Adrenal gland (tissue), 12 donors: ENCODE results near the gene GATD1. TPM values are rescaled to one million over a fixed set of nuclear protein-coding genes. Genes with fewer than 3 reads are reported as not detected.

ENCODE experiments used
- DNase-seq, 7 donors: peaks; one replicate each; pipeline ENCODE4 v3.0.0-alpha.2; 2019 to 2020
- H3K27ac ChIP-seq, 5 donors: fragments of 200-600 bp; sonication (generic) in 4 of 5; 1 replicate in 3 of 5; 2 replicates in 2 of 5; pipeline versions ENCODE4 v1.5.1 to v1.8.0; 2016 to 2020; ENCODE audit warnings: mild to moderate bottlenecking in 1 of 5
- H3K27me3 ChIP-seq: fragments of 200-600 bp; 2 replicates; pipeline ENCODE4 v1.8.0; 2021
- H3K36me3 ChIP-seq, 2 donors: fragments of 200-600 bp; replicated peaks in 1 of 2; 1 replicate in 1 of 2; 2 replicates in 1 of 2; pipeline versions ENCODE4 v1.5.1 to v1.8.0; 2018 to 2022
- H3K4me1 ChIP-seq, 2 donors: fragments of 200-600 bp; replicated peaks in 1 of 2; 1 replicate in 1 of 2; 2 replicates in 1 of 2; pipeline versions ENCODE4 v1.5.1 to v1.8.0; 2018 to 2021
- H3K4me3 ChIP-seq, 4 donors: fragments of 200-600 bp; sonication (generic) in 3 of 4; one replicate each; pipeline ENCODE4 v1.5.1; 2016 to 2018
- H3K9me3 ChIP-seq, 3 donors: fragments of 200-600 bp; sonication (generic) in 1 of 3; replicated peaks in 1 of 3; 1 replicate in 2 of 3; 2 replicates in 1 of 3; pipeline versions ENCODE4 v1.5.1 to v1.8.0; 2016 to 2021
- POLR2A ChIP-seq, 2 donors: fragments of 450-650 bp; IDR thresholded peaks; one replicate each; pipeline ENCODE4 v1.6.1; 2017; ENCODE audit warnings: antibody characterized with exemption in 2 of 2, mild to moderate bottlenecking in 2 of 2, moderate library complexity in 1 of 2
- WGBS, 4 donors: extraction: QIAGEN DNeasy Blood & Tissue Kit in 2 of 4; methylation state at CpG; one replicate each; pipeline versions ENCODE4 v1.1.5 to v1.1.7; 2013 to 2017; 5-methylcytosine and 5-hydroxymethylcytosine counted together
- intact Hi-C, 2 donors: fragments of 100-400 bp; cut with DNase I; formaldehyde crosslinking; loops; one replicate each; pipeline versions ENCODE4 v1.14.1 to v1.15.0; 2022 to 2023
- polyA plus RNA-seq, 3 donors: library from polyadenylated mRNA; stranded (reverse); fragments of 200-250 nt in 2 of 3; fragments of 350-450 nt in 1 of 3; fragmentation: Illumina TruSeq in 1 of 3; extraction: RNeasy Lipid Tissue Mini Kit (QIAGEN cat#74804) in 1 of 3; gene quantifications; one replicate each; pipeline ENCODE4 v1.2.3, GENCODE V29; 2013 to 2014
- total RNA-seq, 9 donors: library from RNA; depleted of rRNA in 4 of 9; stranded (reverse); fragments of >200 nt in 4 of 9; fragments of 120-200 nt in 1 of 9; fragmentation: NEBNext Ultra II Directional in 1 of 9; extraction: Animal tissue kit (Norgen Biotek cat#: 25700) in 1 of 9; gene quantifications; one replicate each; pipeline versions ENCODE4 v1.1.0 to v1.2.4, GENCODE V29; 2013 to 2023
- TF ChIP-seq, protein P1 (sequence below), 6 experiments: fragments of 450-650 bp in 4 of 6; fragments of 200-600 bp in 2 of 6; sonication (generic) in 1 of 6; IDR thresholded peaks; 1 replicate in 5 of 6; 2 replicates in 1 of 6; pipeline versions ENCODE4 v1.5.1 to v1.8.0; 2016 to 2021; ENCODE audit warnings: antibody characterized with exemption in 6 of 6, mild to moderate bottlenecking in 2 of 6, moderate library complexity in 1 of 6
- donor health status: healthy with polysubstance abuse.
- donor health status: Bipolar disorder and iron deficiency.
- donor health status: DM: yes; HTN: yes; CAD: no.
- donor health status: DM: no; HTN: no; CAD: no.
- donor health status: DM: no; HTN: no; CAD: no.
- donor health status: DM: yes; HTN: yes; CAD: no.

Gene GATD1
- total and polyA plus RNA-seq, 12 donors = 20.3 to 176 (median 80.5) TPM

GRCh38 chr11:765802-766091, 11.5 kb downstream of the GATD1 start:
- Histone ChIP-seq H3K36me3 (peaks cover 0 to 70% of the 10 kb centered on the region in 2 donors), H3K27ac (no peak overlapping the region), H3K9me3 (no peaks in the 10 kb centered on the region), H3K27me3 (no peaks in the 10 kb centered on the region), H3K4me1 (no peaks in the 10 kb centered on the region), H3K4me3 (no peak overlapping the region)
- peak in 2 of 7 donors; percentile 23 to 25 for DNase-seq
- 73 to 96% (median 91%) methylated on average over 2 to 8 of the region's 8 CpGs for WGBS, 4 donors
- intact Hi-C loops = no loop called here
- TF ChIP-seq, protein P1, sequence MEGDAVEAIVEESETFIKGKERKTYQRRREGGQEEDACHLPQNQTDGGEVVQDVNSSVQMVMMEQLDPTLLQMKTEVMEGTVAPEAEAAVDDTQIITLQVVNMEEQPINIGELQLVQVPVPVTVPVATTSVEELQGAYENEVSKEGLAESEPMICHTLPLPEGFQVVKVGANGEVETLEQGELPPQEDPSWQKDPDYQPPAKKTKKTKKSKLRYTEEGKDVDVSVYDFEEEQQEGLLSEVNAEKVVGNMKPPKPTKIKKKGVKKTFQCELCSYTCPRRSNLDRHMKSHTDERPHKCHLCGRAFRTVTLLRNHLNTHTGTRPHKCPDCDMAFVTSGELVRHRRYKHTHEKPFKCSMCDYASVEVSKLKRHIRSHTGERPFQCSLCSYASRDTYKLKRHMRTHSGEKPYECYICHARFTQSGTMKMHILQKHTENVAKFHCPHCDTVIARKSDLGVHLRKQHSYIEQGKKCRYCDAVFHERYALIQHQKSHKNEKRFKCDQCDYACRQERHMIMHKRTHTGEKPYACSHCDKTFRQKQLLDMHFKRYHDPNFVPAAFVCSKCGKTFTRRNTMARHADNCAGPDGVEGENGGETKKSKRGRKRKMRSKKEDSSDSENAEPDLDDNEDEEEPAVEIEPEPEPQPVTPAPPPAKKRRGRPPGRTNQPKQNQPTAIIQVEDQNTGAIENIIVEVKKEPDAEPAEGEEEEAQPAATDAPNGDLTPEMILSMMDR (IDR thresholded peaks at IDR 0.05) = no peak
- TF ChIP-seq POLR2A (IDR thresholded peaks at IDR 0.05) = no peak

- peak; percentile 53 to 80 (median 75) for DNase-seq
- 60 to 69% (median 64%) methylated on average over 16 to 19 of the region's 19 CpGs for WGBS, 4 donors
- Histone ChIP-seq H3K36me3 (peaks cover 0 to 70% of the 10 kb centered on the region in 2 donors), H3K4me3 (no peak overlapping the region), H3K9me3 (no peaks in the 10 kb centered on the region), H3K4me1 (no peaks in the 10 kb centered on the region), H3K27ac (peak overlapping the region in 1 of 5 donors; percentile 20), H3K27me3 (no peaks in the 10 kb centered on the region)
- TF ChIP-seq, protein P1 (IDR thresholded peaks at IDR 0.05) = peak; percentile 17 to 75 (median 58)
- no peak for TF ChIP-seq POLR2A (IDR thresholded peaks at IDR 0.05)
- intact Hi-C loops = no loop called here
Measured at GRCh38 chr11:765025-765801, 12.1 kb downstream of the GATD1 start.

- H3K4me3 ChIP-seq = no peak overlapping the region
- H3K4me1 ChIP-seq = no peaks in the 10 kb centered on the region
- TF ChIP-seq POLR2A (IDR thresholded peaks at IDR 0.05) = no peak
- TF ChIP-seq, protein P1 (IDR thresholded peaks at IDR 0.05) = no peak
- intact Hi-C loops = no loop called here
- H3K27me3 ChIP-seq = no peaks in the 10 kb centered on the region
- no peak overlapping the region for H3K27ac ChIP-seq
- 85 to 88% (median 86%) methylated on average over 17 to 18 of the region's 18 CpGs for WGBS, 4 donors
- DNase-seq = no peak
- H3K9me3 ChIP-seq = no peaks in the 10 kb centered on the region
- H3K36me3 ChIP-seq = peaks cover 0 to 72% of the 10 kb centered on the region in 2 donors
Measured at GRCh38 chr11:764322-765024, 12.8 kb downstream of the GATD1 start.

- intact Hi-C loops = no loop called here
- H3K4me3 ChIP-seq = no peak overlapping the region
- H3K27me3 ChIP-seq = no peaks in the 10 kb centered on the region
- WGBS, 4 donors = 89 to 90% (median 89%) methylated on average over 12 to 22 of the region's 22 CpGs
- no peaks in the 10 kb centered on the region for H3K4me1 ChIP-seq
- no peak for TF ChIP-seq POLR2A (IDR thresholded peaks at IDR 0.05)
- TF ChIP-seq, protein P1 (IDR thresholded peaks at IDR 0.05) = no peak
- H3K36me3 ChIP-seq = peaks cover 0 to 79% of the 10 kb centered on the region in 2 donors
- no peaks in the 10 kb centered on the region for H3K9me3 ChIP-seq
- peak in 1 of 7 donors; percentile 22 for DNase-seq
- peak overlapping the region in 1 of 5 donors; percentile 59 for H3K27ac ChIP-seq
Measured at GRCh38 chr11:763549-764321, 13.6 kb downstream of the GATD1 start.
